ENCODE results near the gene GALNTL6.
"Not testable (repeated sequence)": the region's sequence is repeated elsewhere in the genome, so short reads cannot be mapped to it uniquely, and the experiment has no call there.

GALNTL6 gene

GRCh38 chr4:172772781-172773180 is 959.6 kb downstream of the GALNTL6 start:
- DNase-seq, result no peak

- DNase-seq, result no peak
These were observed 963.1 kb downstream of the GALNTL6 start for GRCh38 chr4:172776203-172776861.

- DNase-seq, result no peak
These were observed 964.7 kb downstream of the GALNTL6 start for GRCh38 chr4:172777729-172778431.

GRCh38 chr4:172778583-172778982 is 965.4 kb downstream of the GALNTL6 start:
- DNase-seq, result no peak

GRCh38 chr4:172780566-172781081 is 967.4 kb downstream of the GALNTL6 start:
- no peak for DNase-seq

GRCh38 chr4:172785613-172786012 is 972.4 kb downstream of the GALNTL6 start:
- no peak for DNase-seq

- no peak for DNase-seq
These were observed 973.0 kb downstream of the GALNTL6 start for GRCh38 chr4:172786039-172786792.

- DNase-seq, result no peak
These were observed 973.9 kb downstream of the GALNTL6 start for GRCh38 chr4:172787111-172787510.

GRCh38 chr4:172791841-172792240 is 978.6 kb downstream of the GALNTL6 start:
- no peak for DNase-seq

GRCh38 chr4:172793565-172794306 is 980.5 kb downstream of the GALNTL6 start:
- no peak for DNase-seq

- no peak for DNase-seq
These were observed 981.1 kb downstream of the GALNTL6 start for GRCh38 chr4:172794307-172794703.

- DNase-seq, result not testable (repeated sequence)
These were observed 984.1 kb downstream of the GALNTL6 start for GRCh38 chr4:172797281-172797680.

GRCh38 chr4:172802032-172802431 is 988.8 kb downstream of the GALNTL6 start:
- no peak for DNase-seq

- DNase-seq, result no peak
These were observed 993.6 kb downstream of the GALNTL6 start for GRCh38 chr4:172806841-172807240.

- no peak for DNase-seq
These were observed 995.0 kb downstream of the GALNTL6 start for GRCh38 chr4:172808196-172808595.

GRCh38 chr4:172809319-172809718 is 996.1 kb downstream of the GALNTL6 start:
- DNase-seq, result no peak

- DNase-seq, result no peak
These were observed 1000.2 kb downstream of the GALNTL6 start for GRCh38 chr4:172813359-172813923.

GRCh38 chr4:172815499-172816164 is 1002.4 kb downstream of the GALNTL6 start:
- DNase-seq, result no peak

- no peak for DNase-seq
These were observed 1005.7 kb downstream of the GALNTL6 start for GRCh38 chr4:172818901-172819300.

GRCh38 chr4:172819353-172819752 is 1006.1 kb downstream of the GALNTL6 start:
- no peak for DNase-seq

- no peak for DNase-seq
These were observed 1009.1 kb downstream of the GALNTL6 start for GRCh38 chr4:172822331-172822730.

GRCh38 chr4:172826346-172826745 is 1013.1 kb downstream of the GALNTL6 start:
- no peak for DNase-seq

Data from T-helper 9 cell (primary cell).